ENCODE results near the gene IMPA2.

GRCh38 chr18:11932393-11932792, 48.9 kb upstream of the IMPA2 start:
- TF ChIP-seq CTCF (IDR thresholded peaks at IDR 0.05) (no peak), POLR2A (IDR thresholded peaks at IDR 0.05) (no peak)
